HG02870 (cell line): Measurements from ENCODE around the gene STAB1.
"Not testable (repeated sequence)": the region's sequence is repeated elsewhere in the genome, so short reads cannot be mapped to it uniquely, and the experiment has no call there.

ENCODE experiments used
- ATAC-seq: cut with Tn5 transposase; IDR thresholded peaks from one replicate; pipeline ENCODE4 v1.9.1; 2021; ENCODE audit warnings: mild to moderate bottlenecking, moderate library complexity; ENCODE audit not compliant: unreplicated experiment

STAB1 gene

DNA sequence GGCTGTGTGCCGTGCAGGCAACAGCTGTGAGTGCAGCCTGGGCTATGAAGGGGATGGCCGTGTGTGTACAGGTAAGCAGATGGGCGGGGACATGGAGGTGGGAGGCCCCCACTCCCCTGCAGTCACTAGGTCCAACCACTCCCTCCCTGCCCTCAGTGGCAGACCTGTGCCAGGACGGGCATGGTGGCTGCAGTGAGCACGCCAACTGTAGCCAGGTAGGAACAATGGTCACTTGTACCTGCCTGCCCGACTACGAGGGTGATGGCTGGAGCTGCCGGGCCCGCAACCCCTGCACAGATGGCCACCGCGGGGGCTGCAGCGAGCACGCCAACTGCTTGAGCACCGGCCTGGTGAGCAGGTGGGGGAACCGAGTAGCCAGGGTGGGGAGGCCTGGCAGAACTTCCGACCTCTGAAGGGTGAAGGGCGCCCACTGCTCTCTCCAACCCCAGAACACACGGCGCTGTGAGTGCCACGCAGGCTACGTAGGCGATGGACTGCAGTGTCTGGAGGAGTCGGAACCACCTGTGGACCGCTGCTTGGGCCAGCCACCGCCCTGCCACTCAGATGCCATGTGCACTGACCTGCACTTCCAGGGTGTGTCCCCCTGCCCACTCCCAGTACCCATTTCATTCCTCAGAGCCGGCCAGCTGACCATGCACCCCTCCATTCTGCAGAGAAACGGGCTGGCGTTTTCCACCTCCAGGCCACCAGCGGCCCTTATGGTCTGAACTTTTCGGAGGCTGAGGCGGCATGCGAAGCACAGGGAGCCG lies 26.9 kb downstream of the STAB1 start:
- ATAC-seq: no peak

DNA sequence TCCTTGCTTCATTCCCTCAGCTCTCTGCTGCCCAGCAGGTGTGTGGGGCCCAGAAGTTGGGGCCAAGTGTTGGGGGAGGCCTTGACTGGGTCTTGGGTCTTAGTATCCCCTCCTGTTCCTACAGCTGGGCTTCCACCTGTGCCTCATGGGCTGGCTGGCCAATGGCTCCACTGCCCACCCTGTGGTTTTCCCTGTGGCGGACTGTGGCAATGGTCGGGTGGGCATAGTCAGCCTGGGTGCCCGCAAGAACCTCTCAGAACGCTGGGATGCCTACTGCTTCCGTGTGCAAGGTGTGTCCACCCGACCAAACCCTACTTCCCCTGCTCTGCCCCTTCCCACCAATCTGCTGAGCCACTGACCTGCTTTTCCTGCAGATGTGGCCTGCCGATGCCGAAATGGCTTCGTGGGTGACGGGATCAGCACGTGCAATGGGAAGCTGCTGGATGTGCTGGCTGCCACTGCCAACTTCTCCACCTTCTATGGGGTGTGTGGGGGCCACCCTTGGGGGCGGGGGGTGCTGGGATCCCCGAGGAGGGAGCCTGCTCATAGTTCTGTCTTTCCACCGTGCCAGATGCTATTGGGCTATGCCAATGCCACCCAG lies 27.6 kb downstream of the STAB1 start:
- no peak for ATAC-seq

DNA sequence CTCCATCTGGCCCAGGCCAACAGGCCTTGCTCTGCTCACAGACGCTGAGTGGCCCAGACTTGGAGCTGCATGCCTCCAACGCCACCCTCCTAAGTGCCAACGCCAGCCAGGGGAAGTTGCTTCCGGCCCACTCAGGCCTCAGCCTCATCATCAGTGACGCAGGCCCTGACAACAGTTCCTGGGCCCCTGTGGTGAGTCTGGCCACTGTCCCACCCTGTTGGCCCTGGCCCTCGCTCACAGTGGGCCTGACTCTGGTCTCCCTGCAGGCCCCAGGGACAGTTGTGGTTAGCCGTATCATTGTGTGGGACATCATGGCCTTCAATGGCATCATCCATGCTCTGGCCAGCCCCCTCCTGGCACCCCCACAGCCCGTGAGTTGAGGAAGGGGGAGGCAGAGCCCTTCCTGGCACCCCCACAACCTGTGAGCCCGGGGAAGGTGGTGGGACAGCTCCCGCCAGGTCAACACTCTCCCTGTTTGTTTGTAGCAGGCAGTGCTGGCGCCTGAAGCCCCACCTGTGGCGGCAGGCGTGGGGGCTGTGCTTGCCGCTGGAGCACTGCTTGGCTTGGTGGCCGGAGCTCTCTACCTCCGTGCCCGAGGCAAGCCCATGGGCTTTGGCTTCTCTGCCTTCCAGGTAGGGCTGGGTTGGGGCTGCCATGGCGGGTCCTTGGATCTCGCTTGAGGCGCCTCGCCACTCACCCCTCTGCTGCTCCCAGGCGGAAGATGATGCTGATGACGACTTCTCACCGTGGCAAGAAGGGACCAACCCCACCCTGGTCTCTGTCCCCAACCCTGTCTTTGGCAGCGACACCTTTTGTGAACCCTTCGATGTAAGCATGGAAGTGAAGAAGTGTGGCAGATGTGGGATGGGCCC lies 28.5 kb downstream of the STAB1 start:
- no peak for ATAC-seq

DNA sequence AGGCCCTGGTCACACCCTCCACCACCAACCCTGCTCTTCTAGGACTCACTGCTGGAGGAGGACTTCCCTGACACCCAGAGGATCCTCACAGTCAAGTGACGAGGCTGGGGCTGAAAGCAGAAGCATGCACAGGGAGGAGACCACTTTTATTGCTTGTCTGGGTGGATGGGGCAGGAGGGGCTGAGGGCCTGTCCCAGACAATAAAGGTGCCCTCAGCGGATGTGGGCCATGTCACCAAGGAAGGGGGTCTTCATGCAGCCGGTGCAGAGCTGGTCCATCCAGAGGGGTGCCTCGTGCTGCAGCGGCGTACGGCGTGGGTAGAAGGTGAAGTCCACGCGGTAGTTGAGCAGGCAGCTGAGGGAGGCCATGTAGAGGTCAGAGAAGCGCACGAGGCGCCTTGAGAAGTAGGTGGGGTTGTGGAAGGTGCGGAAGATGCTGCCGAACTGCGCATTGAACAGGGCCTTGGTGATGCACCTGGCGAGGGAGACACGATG lies 29.2 kb downstream of the STAB1 start:
- ATAC-seq: no peak

DNA sequence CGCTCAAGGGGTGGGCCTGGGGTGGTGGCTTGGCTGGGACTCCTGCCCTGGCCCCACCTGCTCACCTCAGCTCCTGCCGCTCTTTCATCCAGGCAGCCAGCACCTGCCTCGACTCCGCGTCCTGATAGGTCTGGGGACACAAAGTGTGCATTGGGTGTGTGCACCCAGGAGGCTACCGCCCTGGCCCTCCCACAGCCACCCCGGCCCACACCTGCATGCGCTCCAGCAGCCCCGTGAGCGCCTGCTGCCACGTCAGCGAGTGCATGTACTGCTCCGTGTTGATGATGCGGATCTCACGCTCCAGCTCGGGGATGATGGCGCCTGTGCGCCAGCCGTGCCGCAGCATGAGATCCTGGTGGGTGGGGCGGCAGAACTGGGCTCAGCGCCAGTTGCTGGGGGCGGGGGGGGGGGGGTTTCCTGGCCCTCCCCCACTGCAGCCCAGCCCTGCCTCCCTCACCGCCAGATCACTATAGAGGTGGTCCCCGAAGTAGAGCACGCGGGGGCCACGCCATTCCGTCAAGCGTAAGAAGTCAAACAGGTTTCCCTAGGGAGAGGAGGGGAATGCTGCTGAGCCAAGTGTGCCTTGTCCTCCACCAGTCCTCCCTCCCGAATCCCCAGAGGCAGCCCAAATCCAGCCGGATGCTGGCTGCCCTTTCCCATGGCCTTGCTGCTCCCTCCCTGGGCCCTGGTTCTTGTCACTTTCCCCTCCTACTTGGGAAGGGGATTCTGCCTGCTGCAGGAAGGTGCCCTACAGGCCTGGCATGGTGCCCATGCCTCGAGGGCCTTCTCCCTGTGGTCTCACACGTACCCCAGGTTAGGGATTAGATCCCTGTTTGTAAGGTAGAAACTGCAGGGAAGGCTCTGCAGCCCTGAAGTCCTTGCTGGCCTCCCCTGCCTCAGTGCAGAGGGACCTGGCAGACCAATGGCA lies 29.9 kb downstream of the STAB1 start:
- no peak for ATAC-seq

DNA sequence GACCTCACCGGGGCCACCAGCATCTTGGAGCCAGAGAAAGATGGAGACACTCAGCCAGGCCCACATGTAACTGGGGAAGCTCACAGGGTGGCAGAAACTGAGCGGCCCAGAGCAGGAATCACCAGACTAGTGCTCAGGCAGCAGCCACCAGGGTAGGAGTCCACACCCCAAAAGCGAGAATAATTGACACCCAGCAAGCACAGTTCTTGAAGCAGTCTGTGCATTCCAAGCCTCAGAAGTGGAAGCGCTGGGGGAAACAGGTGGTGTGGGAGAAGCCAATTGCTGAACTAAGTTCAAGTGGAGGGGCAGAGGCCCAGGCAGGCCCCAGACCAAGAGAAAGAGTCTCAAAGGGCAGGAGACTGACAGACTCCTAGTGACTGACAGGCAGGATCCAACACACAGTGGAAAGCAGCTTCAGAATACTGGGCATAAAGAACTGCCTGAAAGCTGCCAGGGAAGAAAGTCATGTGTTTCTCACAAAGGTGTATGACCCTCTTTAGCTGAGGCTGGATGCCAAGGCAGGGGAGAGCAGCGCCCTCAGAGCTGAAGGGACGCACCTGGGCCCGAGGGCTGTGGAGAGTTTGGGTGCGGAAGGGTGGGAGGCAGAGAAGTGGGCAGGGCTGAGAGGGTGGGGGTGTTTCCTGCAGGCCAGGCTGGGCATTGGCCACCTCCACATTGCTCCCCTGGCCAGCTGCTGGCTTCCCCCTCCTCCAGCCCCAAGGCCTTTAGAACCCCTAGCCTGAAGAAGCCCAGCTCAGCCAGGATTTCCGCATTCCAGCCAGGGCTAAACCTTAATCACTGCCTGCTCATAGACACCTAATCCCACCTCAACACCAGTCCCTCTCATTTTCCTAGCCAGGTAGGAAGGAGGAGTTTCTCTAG lies 30.8 kb downstream of the STAB1 start:
- ATAC-seq: no peak

DNA sequence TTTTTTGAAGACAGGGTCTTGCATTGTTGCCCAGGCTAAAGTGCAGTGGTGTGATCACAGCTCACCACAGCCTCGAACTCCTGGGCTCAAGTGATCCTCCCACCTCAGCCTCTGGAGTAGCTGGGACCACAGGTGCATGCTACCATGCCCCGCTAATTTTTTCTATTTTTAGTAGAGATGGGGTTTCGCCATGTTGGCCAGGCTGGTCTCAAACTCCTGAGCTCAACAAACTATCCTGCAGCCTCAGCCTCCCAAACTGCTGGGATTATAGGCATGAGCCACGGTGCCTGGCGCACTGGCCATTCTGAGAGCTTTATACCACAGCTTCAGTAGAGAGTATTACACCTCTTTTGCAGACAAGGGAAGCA lies 31.5 kb downstream of the STAB1 start:
- not testable (repeated sequence) for ATAC-seq

DNA sequence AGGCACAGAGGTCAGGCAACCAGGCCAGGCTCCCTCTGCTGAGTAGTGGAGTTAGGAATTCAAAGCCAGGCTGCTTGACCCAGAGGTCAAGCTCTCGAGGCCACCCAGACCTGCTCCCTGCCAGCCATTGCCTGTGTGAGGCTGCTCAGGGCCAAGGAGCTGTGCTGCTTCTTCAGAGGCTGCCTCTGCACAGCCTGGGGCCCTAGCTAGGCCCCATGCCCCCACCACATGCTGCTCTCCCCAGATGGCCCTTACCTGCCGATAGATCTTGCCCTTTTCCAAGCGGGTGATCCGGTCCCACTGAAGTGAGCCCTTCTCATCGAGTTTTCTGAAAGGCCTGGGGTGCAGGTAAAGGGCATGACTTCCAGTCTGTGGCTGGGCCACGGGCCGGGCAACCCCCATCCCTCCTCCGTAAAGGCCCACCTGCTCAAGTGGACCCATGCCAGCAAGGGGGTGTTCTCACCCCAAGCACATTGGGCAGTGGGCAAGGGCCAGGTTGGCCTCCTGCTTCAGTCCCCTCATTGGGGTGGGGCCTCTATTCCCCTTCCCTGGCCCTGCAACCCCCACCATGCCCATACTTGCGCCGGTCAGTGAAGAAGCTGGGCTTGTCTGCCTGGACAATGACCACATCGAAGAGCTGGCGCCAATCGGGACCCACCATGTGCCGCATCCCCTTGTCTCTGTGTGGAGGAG lies 32.0 kb downstream of the STAB1 start:
- no peak for ATAC-seq

GRCh38 chr3:52527732-52528585 lies 32.8 kb downstream of the STAB1 start:
- no peak for ATAC-seq

DNA sequence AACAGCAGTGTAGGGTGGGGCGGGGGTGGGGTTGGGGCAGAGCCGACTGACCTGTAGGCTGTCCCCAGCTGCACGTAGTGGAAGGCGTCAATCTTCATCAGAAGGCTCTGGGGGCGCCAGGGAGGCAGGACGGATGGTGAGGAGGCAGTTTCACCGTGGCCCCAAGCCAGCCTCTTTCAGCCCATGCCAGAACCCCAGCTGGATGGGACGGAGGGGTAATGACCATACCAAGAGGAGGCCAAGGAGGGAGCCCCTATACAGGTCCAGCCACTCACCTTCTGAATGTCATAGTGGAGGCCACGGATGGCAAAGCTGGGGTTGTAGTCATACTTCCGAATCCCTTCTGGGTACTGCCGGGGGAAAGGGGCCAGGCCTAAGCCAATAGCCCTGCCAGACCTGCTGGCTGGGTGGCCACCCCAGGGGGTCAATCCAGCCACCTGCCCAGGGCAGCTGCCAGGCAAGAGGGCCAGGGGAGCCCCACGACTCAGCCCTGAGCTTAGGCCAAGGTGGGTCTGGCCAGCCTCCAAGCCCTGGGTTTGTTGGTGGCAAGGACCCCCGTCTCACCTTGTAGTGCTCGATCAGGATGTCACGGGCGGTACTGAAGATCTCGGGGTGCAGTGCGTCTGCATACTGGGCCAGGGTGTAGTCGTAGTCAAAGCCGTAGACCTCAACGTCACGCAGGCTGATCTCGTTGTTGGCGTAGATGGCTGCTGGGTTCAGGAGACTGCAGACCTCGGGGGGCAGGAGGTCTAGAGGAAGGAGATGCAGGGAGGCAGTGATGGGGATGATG lies 33.6 kb downstream of the STAB1 start:
- ATAC-seq: no peak

- no peak for ATAC-seq
These were observed 34.5 kb downstream of the STAB1 start for GRCh38 chr3:52529376-52530333.

GRCh38 chr3:52530918-52531826 lies 36.0 kb downstream of the STAB1 start:
- ATAC-seq: no peak

GRCh38 chr3:52531860-52532516 lies 36.9 kb downstream of the STAB1 start:
- no peak for ATAC-seq

- ATAC-seq: no peak
These were observed 37.3 kb downstream of the STAB1 start for GRCh38 chr3:52532517-52532837.
